Activated CD8-positive, alpha-beta memory T cell treated with anti-CD3 and anti-CD28 coated beads for 36 hours (primary cell): Measurements from ENCODE around the gene CPNE7. TPM values are rescaled to one million over a fixed set of nuclear protein-coding genes. Genes with fewer than 3 reads are reported as not detected.

Source experiments
- CTCF ChIA-PET: fragments of 350-600 bp; sonication (Branson Sonifier 250); formaldehyde crosslinking; loops from one replicate; lab custom pipeline; 2021; ENCODE audit warnings: antibody characterized with exemption; lab: Charles Lee
- POLR2A ChIA-PET: fragments of 350-600 bp; sonication (Branson Sonifier 250); formaldehyde crosslinking; loops from one replicate; lab custom pipeline; 2021; ENCODE audit warnings: antibody characterized with exemption; lab: Charles Lee
- total RNA-seq, 2 experiments: library from RNA; stranded (reverse); gene quantifications; one replicate each; pipeline ENCODE4 v1.2.3, GENCODE V29; 2021

The CPNE7 gene
- total RNA-seq, 2 experiments from 2014 or later: 5.6 to 7.0 TPM

- POLR2A ChIA-PET: no interaction called here
- CTCF ChIA-PET: interaction anchor here (0.6 kb wide), 1 partner anchor 146 kb away, joined by 4 read pairs; no protein-coding TSS in a partner anchor
These were observed 19.9 kb downstream of the CPNE7 start for GRCh38 chr16:89595330-89596060.

DNA sequence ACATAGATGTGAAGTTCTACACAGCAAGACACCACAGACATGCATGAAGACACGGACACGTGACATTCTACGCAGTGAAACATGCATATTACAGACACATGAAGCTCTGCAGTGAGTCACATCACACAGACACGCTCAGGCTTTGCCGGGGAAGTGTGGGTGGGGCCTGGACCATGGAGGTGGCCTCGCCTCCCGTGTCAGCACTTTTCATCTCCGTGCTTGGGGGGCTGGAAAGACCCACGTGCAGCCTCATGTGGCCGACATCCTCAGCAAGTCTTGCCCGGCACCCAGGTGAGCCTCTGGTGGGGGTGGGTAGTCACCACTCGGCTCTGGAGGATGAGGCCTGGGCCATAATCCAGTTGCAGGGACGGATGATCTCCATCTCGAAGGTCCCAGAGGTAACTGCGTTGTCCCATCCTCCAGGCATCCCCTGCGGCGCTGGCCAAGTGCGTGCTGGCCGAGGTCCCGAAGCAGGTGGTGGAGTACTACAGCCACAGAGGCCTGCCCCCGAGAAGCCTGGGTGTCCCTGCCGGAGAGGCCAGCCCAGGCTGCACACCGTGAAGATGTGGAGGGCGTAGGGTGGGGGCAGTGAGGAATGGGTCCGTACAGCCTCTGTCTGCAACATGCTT lies 20.6 kb downstream of the CPNE7 start:
- CTCF ChIA-PET: interaction anchor here (0.6 kb wide), 1 partner anchor 147 kb away, joined by 4 read pairs; no protein-coding TSS in a partner anchor
- POLR2A ChIA-PET: no interaction called here

GRCh38 chr16:89596957-89597649 lies 21.5 kb downstream of the CPNE7 start:
- CTCF ChIA-PET: no interaction called here
- POLR2A ChIA-PET: no interaction called here

DNA sequence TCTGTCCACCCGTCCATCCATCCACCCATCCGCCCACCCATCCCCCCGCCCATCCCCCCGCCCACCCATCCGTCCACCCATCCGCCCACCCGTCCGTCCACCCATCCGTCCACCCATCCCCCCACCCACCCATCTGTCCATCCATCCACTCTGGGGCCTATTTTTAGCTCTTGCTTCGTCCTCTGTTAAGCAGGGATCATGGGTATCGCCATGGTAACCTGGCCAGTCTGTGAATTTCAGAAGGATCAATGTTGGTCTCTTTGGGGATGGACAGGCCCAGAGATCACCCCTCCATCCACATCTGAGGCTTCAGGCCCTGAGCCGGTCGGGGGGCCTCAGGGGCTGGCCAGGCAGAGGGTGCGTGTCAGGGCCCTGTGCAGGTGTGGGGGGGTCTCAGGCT lies 22.6 kb downstream of the CPNE7 start:
- CTCF ChIA-PET: no interaction called here
- POLR2A ChIA-PET: no interaction called here

DNA sequence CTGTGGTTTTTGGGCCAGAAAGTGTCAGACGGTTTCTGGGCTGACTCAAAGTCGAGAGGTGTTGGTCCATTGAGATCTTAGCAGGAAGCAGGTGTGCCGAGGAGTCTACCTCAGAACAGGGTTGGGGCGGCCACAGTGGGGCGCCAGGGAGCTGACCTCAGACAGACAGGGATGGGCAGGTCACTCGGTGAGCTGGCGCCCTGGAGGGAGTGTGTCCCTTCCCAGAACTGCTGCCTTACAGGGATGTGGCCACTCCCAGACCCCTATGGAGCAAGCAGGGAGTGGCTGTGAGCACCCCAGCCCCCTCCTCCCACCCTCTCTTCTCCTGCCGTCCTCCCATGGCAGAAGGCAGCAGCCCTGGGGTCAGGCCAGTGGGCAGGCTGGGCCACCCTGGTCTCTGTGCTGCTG lies 23.9 kb downstream of the CPNE7 start:
- POLR2A ChIA-PET: no interaction called here

GRCh38 chr16:89599902-89600301 lies 24.3 kb downstream of the CPNE7 start:
- POLR2A ChIA-PET: no interaction called here
- CTCF ChIA-PET: interaction anchor here (1.3 to 1.4 kb wide), 2 partner anchors 9 to 15 kb away, joined by 3 to 4 read pairs; no protein-coding TSS in a partner anchor

More for the DNA sequence above, 23.9 kb downstream of the CPNE7 start:
- CTCF ChIA-PET: interaction anchor here (1.3 to 1.4 kb wide), 2 partner anchors 9 to 15 kb away, joined by 3 to 4 read pairs; no protein-coding TSS in a partner anchor

- CTCF ChIA-PET: interaction anchor here (1.3 to 2.8 kb wide), 3 partner anchors 8 to 16 kb away, joined by 3 to 10 read pairs (median 4); no protein-coding TSS in a partner anchor
- POLR2A ChIA-PET: no interaction called here
These were observed 24.9 kb downstream of the CPNE7 start for GRCh38 chr16:89600427-89600826.

GRCh38 chr16:89600956-89601355 lies 25.4 kb downstream of the CPNE7 start:
- ChIA-PET POLR2A (interaction anchor here (0.5 kb wide), 1 partner anchor 52 kb away, joined by 3 read pairs; no protein-coding TSS in a partner anchor), CTCF (interaction anchor here (1.2 to 2.8 kb wide), 2 partner anchors 14 to 99 kb away, joined by 3 to 10 read pairs; no protein-coding TSS in a partner anchor)

- POLR2A ChIA-PET: no interaction called here
These were observed 26.3 kb downstream of the CPNE7 start for GRCh38 chr16:89601906-89602272.

DNA sequence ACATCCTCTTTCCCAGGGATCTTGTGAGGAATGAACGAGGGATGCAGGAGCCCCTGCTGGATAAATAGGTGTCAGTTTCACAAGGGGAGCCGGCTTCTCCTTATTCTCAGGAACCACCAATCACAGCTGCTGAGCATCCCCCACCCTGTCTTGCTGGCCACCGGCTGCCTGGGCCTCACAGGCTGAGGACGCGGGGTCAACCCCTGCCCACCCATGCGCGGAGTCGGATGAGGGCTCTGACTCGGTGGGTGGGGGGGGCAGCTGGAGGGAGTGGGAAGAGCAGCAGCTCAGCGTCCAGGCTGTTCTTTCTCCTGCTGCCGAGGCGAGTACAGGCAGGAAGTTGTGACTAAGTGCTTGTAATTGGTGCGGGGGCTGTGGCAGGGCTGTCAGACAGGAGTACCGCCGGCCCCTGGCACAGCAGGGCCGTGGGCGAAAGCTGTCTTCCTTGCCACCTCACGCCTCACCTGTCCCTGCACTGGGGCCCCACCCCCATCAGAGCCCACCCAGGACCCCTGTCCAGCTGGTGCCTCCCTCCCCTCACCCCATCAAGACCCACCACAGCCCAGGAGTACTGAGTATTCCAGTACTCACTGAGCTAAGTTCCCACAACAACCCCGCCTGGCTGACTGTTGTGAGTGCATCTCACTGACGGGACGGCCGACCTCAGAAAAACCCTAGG lies 26.9 kb downstream of the CPNE7 start:
- CTCF ChIA-PET: interaction anchor here (1.1 to 2.8 kb wide), 2 partner anchors 13 to 26 kb away, joined by 3 to 10 read pairs; no protein-coding TSS in a partner anchor
- POLR2A ChIA-PET: interaction anchor here (0.6 kb wide), 2 partner anchors 40 to 90 kb away, joined by 3 read pairs; no protein-coding TSS in a partner anchor

More at GRCh38 chr16:89601906-89602272, 26.3 kb downstream of the CPNE7 start:
- CTCF ChIA-PET: interaction anchor here (1.2 to 2.8 kb wide), 2 partner anchors 13 to 98 kb away, joined by 3 to 10 read pairs; no protein-coding TSS in a partner anchor

DNA sequence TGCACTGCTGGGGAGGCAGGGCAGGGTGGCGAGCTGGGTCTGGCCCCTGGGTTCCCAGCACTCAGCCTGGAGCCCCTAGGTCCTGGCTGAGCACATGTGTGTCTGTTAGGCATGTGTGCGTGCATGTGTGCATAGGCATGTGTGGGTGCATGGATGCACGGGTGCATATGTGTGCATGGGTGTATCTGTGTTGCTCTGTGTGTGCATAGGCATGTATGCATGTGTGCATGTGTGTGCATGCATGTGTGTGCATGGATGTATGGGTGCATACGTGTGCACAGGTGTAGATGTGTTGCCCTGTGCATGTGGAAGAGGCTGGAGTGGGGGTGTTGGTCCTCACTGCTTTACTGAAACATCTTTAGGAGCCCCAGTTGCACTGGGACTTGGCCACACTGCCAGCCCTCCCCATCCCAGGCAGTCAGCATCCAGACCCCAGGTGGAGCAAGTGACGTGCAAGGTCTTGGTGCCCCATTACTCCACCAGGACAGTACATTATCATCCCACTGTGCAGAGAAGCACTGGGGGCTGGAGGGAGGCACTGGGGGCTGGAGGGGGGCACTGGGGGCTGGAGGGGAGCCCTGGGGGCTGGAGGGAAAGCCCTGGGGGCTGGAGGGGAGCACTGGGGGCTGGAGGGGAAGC lies 27.5 kb downstream of the CPNE7 start:
- ChIA-PET POLR2A (interaction anchor here (0.6 kb wide), 2 partner anchors 40 to 89 kb away, joined by 3 read pairs; no protein-coding TSS in a partner anchor), CTCF (interaction anchor here (1.1 to 2.8 kb wide), 2 partner anchors 12 to 25 kb away, joined by 3 to 10 read pairs; no protein-coding TSS in a partner anchor)

GRCh38 chr16:89604764-89605163 lies 29.2 kb downstream of the CPNE7 start:
- ChIA-PET CTCF (no interaction called here), POLR2A (no interaction called here)

GRCh38 chr16:89605186-89605970 lies 29.8 kb downstream of the CPNE7 start:
- CTCF ChIA-PET: no interaction called here
- POLR2A ChIA-PET: no interaction called here

GRCh38 chr16:89606006-89606405 lies 30.4 kb downstream of the CPNE7 start:
- ChIA-PET CTCF (interaction anchor here (0.7 kb wide), 1 partner anchor 38 kb away, joined by 3 read pairs; no protein-coding TSS in a partner anchor), POLR2A (no interaction called here)

GRCh38 chr16:89607453-89607852 lies 31.9 kb downstream of the CPNE7 start:
- CTCF ChIA-PET: interaction anchor here (0.8 kb wide), 1 partner anchor 93 kb away, joined by 3 read pairs; no protein-coding TSS in a partner anchor
- POLR2A ChIA-PET: no interaction called here

DNA sequence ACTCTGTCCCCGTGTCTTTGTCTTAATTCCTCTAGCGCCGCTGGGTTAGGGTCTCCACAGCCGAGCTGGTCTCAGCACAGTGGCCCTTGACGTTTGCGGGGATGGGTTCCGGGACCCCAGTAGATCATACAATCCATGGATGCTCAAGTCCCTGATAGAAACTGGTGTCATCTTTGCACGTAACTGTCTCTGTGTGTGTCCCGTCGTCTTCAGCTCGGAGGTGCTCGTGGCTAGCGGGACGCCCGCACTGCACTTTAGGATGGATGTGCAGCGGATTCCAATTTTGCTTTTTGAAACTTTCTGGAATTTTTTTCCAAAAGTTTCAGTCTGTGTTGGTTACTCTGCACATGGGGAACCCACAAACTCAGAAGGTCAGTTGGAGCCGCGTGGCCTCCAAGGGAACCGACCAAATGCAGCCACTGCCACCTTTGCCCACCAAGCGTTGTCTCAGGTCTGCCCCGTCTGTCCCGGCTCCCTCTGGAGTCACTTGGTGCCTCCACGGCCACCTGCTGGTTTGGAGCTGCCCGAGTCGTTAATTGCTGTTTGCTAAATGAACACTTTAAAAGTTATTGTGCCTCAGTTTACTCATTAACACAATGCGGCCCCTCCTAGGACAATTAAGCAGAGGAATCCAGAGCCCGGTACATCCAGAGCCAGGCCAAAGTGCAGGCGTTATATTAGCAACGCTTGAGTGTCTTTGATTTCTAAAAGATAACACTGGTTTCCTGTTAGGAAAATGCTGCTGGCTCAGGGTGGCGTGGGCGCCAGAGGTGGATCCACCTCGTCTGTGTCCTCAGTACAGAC lies 32.6 kb downstream of the CPNE7 start:
- ChIA-PET CTCF (interaction anchor here (1.7 kb wide), 1 partner anchor 8 kb away, joined by 4 read pairs; no protein-coding TSS in a partner anchor), POLR2A (no interaction called here)

DNA sequence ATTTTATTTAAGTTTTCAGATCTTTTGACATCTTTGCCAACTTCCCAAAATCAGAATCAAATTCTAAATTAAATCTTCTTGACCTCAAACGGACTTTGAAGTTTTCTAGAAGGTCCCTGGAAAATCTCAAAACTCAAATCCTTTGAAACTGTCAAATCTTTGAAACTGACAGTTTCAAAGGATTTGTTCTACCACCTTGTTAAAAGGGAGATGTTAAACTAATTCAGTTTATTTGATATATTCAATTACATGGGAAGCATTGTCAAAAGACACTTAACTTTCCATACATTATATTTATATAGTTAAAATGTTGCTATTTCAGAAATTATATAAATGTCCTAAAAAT lies 34.5 kb downstream of the CPNE7 start:
- ChIA-PET POLR2A (no interaction called here), CTCF (no interaction called here)
